ENCODE data around the gene SLC49A4. TPM values are rescaled to one million over a fixed set of nuclear protein-coding genes. Genes with fewer than 3 reads are reported as not detected.
A peak's percentile ranks its signal among the peaks of the same experiment; 100 is the strongest.
"Not testable (repeated sequence)": the region's sequence is repeated elsewhere in the genome, so short reads cannot be mapped to it uniquely, and the experiment has no call there.

Gene SLC49A4
- total RNA-seq = 1 to 10 TPM; 1.3 to 1.5 TPM

- no peaks in the 10 kb centered on the region for H3K27me3 Mint-ChIP-seq (ENCODE audit: low read depth)
- H3K27ac Mint-ChIP-seq = peak within 1 kb of the TSS; percentile 71
- no peaks in the 10 kb centered on the region for H3K9me3 Mint-ChIP-seq (ENCODE audit: insufficient read depth)
- peak; percentile 61 for DNase-seq
- peak within 1 kb of the TSS; percentile 84 for H3K4me3 Mint-ChIP-seq
- H3K36me3 Mint-ChIP-seq (ENCODE audit: low read depth) = no peaks in the 10 kb centered on the region
- CTCF ChIA-PET = no interaction called here
- POLR2A ChIA-PET = no interaction called here
- peaks cover 28% of the 10 kb centered on the region for H3K4me1 Mint-ChIP-seq (ENCODE audit: low read depth)
- ATAC-seq = peak; percentile 73
These were observed at the start of gene SLC49A4 for GRCh38 chr3:122794779-122795673. SLC49A4 (plus strand) TSS chr3:122795069; CDS start chr3:122795193, 124 bp downstream.

GRCh38 chr3:122745369-122746021 lies 49.4 kb upstream of the SLC49A4 start:
- Mint-ChIP-seq H3K4me3 (no peak overlapping the region), H3K9me3 (ENCODE audit: insufficient read depth) (peaks cover 5% of the 10 kb centered on the region), H3K27ac (no peak overlapping the region), H3K27me3 (ENCODE audit: low read depth) (no peaks in the 10 kb centered on the region), H3K4me1 (ENCODE audit: low read depth) (peaks cover 2% of the 10 kb centered on the region), H3K36me3 (ENCODE audit: low read depth) (peaks cover 16% of the 10 kb centered on the region)
- POLR2A ChIA-PET = no interaction called here
- DNase-seq (no peak), ATAC-seq (no peak)
- CTCF ChIA-PET = interaction anchor here (2.8 kb wide), 1 partner anchor 10 kb away, joined by 9 read pairs; no protein-coding TSS in a partner anchor

GRCh38 chr3:122747295-122747694 lies 47.6 kb upstream of the SLC49A4 start:
- DNase-seq; CTCF ChIA-PET; H3K27me3 Mint-ChIP-seq (ENCODE audit: low read depth): not testable (repeated sequence)

GRCh38 chr3:122748347-122748746 lies 46.5 kb upstream of the SLC49A4 start:
- ChIA-PET CTCF (no interaction called here), POLR2A (no interaction called here)
- DNase-seq = no peak
- no peak overlapping the region for H3K27ac Mint-ChIP-seq
- H3K27me3 Mint-ChIP-seq (ENCODE audit: low read depth) = no peaks in the 10 kb centered on the region
- H3K9me3 Mint-ChIP-seq (ENCODE audit: insufficient read depth) = no peaks in the 10 kb centered on the region
- no peak overlapping the region for H3K4me3 Mint-ChIP-seq
- H3K4me1 Mint-ChIP-seq (ENCODE audit: low read depth) = no peaks in the 10 kb centered on the region
- no peak for ATAC-seq
- H3K36me3 Mint-ChIP-seq (ENCODE audit: low read depth) = peaks cover 9% of the 10 kb centered on the region

More at GRCh38 chr3:122747295-122747694, 47.6 kb upstream of the SLC49A4 start:
- H3K27ac Mint-ChIP-seq; POLR2A ChIA-PET; H3K36me3 Mint-ChIP-seq (ENCODE audit: low read depth); H3K4me3 Mint-ChIP-seq; H3K9me3 Mint-ChIP-seq (ENCODE audit: insufficient read depth); H3K4me1 Mint-ChIP-seq (ENCODE audit: low read depth); ATAC-seq: not testable (repeated sequence)

- no peak overlapping the region for H3K27ac Mint-ChIP-seq
- H3K9me3 Mint-ChIP-seq (ENCODE audit: insufficient read depth) = no peaks in the 10 kb centered on the region
- CTCF ChIA-PET = interaction anchor here (0.6 to 2.3 kb wide), 24 partner anchors 10 to 384 kb away, joined by 3 to 14 read pairs (median 4); partner anchors contain the start of genes FAM162A and SEMA5B
- POLR2A ChIA-PET = interaction anchor here (0.9 kb wide), 1 partner anchor 11 kb away, joined by 4 read pairs; no protein-coding TSS in a partner anchor
- no peak overlapping the region for H3K4me3 Mint-ChIP-seq
- DNase-seq = peak; percentile 38
- no peaks in the 10 kb centered on the region for H3K27me3 Mint-ChIP-seq (ENCODE audit: low read depth)
- peak; percentile 81 for ATAC-seq
- peaks cover 20% of the 10 kb centered on the region for H3K4me1 Mint-ChIP-seq (ENCODE audit: low read depth)
- peaks cover 10% of the 10 kb centered on the region for H3K36me3 Mint-ChIP-seq (ENCODE audit: low read depth)
These were observed 39.9 kb upstream of the SLC49A4 start for GRCh38 chr3:122754929-122755328.

GRCh38 chr3:122755491-122755890 lies 39.4 kb upstream of the SLC49A4 start:
- Mint-ChIP-seq H3K4me1 (ENCODE audit: low read depth) (peaks cover 23% of the 10 kb centered on the region), H3K9me3 (ENCODE audit: insufficient read depth) (no peaks in the 10 kb centered on the region), H3K27ac (no peak overlapping the region), H3K27me3 (ENCODE audit: low read depth) (no peaks in the 10 kb centered on the region), H3K4me3 (no peak overlapping the region), H3K36me3 (ENCODE audit: low read depth) (peaks cover 12% of the 10 kb centered on the region)
- CTCF ChIA-PET = interaction anchor here (0.6 to 2.3 kb wide), 24 partner anchors 9 to 383 kb away, joined by 3 to 14 read pairs (median 4); partner anchors contain the start of genes FAM162A and SEMA5B
- no peak for DNase-seq
- POLR2A ChIA-PET = interaction anchor here (0.9 kb wide), 1 partner anchor 10 kb away, joined by 4 read pairs; no protein-coding TSS in a partner anchor
- no peak for ATAC-seq

GRCh38 chr3:122758877-122759560 lies 35.9 kb upstream of the SLC49A4 start:
- H3K4me3 Mint-ChIP-seq = no peak overlapping the region
- H3K36me3 Mint-ChIP-seq (ENCODE audit: low read depth) = peaks cover 8% of the 10 kb centered on the region
- ATAC-seq (peak; percentile 66), DNase-seq (peak; percentile 32)
- H3K9me3 Mint-ChIP-seq (ENCODE audit: insufficient read depth) = no peaks in the 10 kb centered on the region
- no peak overlapping the region for H3K27ac Mint-ChIP-seq
- H3K4me1 Mint-ChIP-seq (ENCODE audit: low read depth) = peaks cover 23% of the 10 kb centered on the region
- POLR2A ChIA-PET = interaction anchor here (0.5 kb wide), 1 partner anchor 145 kb away, joined by 3 read pairs; no protein-coding TSS in a partner anchor
- CTCF ChIA-PET = interaction anchor here (3.1 kb wide), 1 partner anchor 269 kb away, joined by 11 read pairs; the partner anchor contains the start of gene SEMA5B
- no peaks in the 10 kb centered on the region for H3K27me3 Mint-ChIP-seq (ENCODE audit: low read depth)

- Mint-ChIP-seq H3K27me3 (ENCODE audit: low read depth) (no peaks in the 10 kb centered on the region), H3K4me3 (no peak overlapping the region)
- CTCF ChIA-PET = interaction anchor here (0.7 to 1.0 kb wide), 3 partner anchors 14 to 33 kb away, joined by 3 to 4 read pairs (median 3); partner anchors contain the start of gene HSPBAP1
These were observed 34.2 kb upstream of the SLC49A4 start for GRCh38 chr3:122760453-122761271.

GRCh38 chr3:122766430-122766829 lies 28.4 kb upstream of the SLC49A4 start:
- H3K27me3 Mint-ChIP-seq (ENCODE audit: low read depth) = no peaks in the 10 kb centered on the region
- ChIA-PET CTCF (interaction anchor here (0.8 kb wide), 1 partner anchor 10 kb away, joined by 3 read pairs; no protein-coding TSS in a partner anchor), POLR2A (no interaction called here)
- H3K9me3 Mint-ChIP-seq (ENCODE audit: insufficient read depth) = no peaks in the 10 kb centered on the region
- H3K27ac Mint-ChIP-seq = no peak overlapping the region
- peaks cover 4% of the 10 kb centered on the region for H3K36me3 Mint-ChIP-seq (ENCODE audit: low read depth)
- no peak overlapping the region for H3K4me3 Mint-ChIP-seq
- DNase-seq (no peak), ATAC-seq (no peak)
- no peaks in the 10 kb centered on the region for H3K4me1 Mint-ChIP-seq (ENCODE audit: low read depth)

More at GRCh38 chr3:122760453-122761271, 34.2 kb upstream of the SLC49A4 start:
- POLR2A ChIA-PET = no interaction called here
- Mint-ChIP-seq H3K9me3 (ENCODE audit: insufficient read depth) (no peaks in the 10 kb centered on the region), H3K27ac (no peak overlapping the region), H3K36me3 (ENCODE audit: low read depth) (peaks cover 3% of the 10 kb centered on the region), H3K4me1 (ENCODE audit: low read depth) (peaks cover 23% of the 10 kb centered on the region)
- ATAC-seq (no peak), DNase-seq (no peak)

- peaks cover 4% of the 10 kb centered on the region for H3K36me3 Mint-ChIP-seq (ENCODE audit: low read depth)
- no peaks in the 10 kb centered on the region for H3K4me1 Mint-ChIP-seq (ENCODE audit: low read depth)
- H3K4me3 Mint-ChIP-seq = no peak overlapping the region
- no peak for ATAC-seq
- H3K27me3 Mint-ChIP-seq (ENCODE audit: low read depth) = no peaks in the 10 kb centered on the region
- no peak overlapping the region for H3K27ac Mint-ChIP-seq
- H3K9me3 Mint-ChIP-seq (ENCODE audit: insufficient read depth) = no peaks in the 10 kb centered on the region
- ChIA-PET CTCF (no interaction called here), POLR2A (no interaction called here)
- no peak for DNase-seq
These were observed 27.1 kb upstream of the SLC49A4 start for GRCh38 chr3:122767540-122768372.

Measured in activated CD8-positive, alpha-beta T cell treated with anti-CD3 and anti-CD28 coated beads, Interleukin-2, amount 10 ng/mL, durations not matched to agents 7 days and 5 days (primary cell).